ENCODE measurements around the gene SUMF1.

GRCh38 chr3:4475804-4476203 lies 8.7 kb upstream of the SUMF1 start:
- TF ChIP-seq CTCF (conservative IDR thresholded peaks at IDR 0.05; ENCODE audit: low read depth, low read length) (no peak), NFE2L2 (IDR thresholded peaks at IDR 0.05; ENCODE audit: low read depth, low read length) (no peak), SMC3 (IDR thresholded peaks at IDR 0.05; ENCODE audit: low read depth, low read length) (no peak), USF2 (IDR thresholded peaks at IDR 0.05; ENCODE audit: low read depth, low read length) (no peak), POLR2A (IDR thresholded peaks at IDR 0.05; ENCODE audit: low read depth, low read length) (no peak), RAD21 (IDR thresholded peaks at IDR 0.05; ENCODE audit: low read length) (no peak), CEBPB (IDR thresholded peaks at IDR 0.05; ENCODE audit: low read depth, low read length) (no peak), MXI1 (IDR thresholded peaks at IDR 0.05; ENCODE audit: borderline replicate concordance, low read depth, low read length) (no peak), RFX5 (IDR thresholded peaks at IDR 0.05; ENCODE audit: low read depth, low read length) (no peak)
